HEK293T (cell line): ENCODE measurements around the gene PTP4A1.
A peak's percentile ranks its signal among the peaks of the same experiment; 100 is the strongest.

Experiments used
- CTCF ChIA-PET: fragments of 350-600 bp; formaldehyde crosslinking; extraction: SDS; loops from one replicate; lab custom pipeline; 2021; ENCODE audit warnings: antibody characterized with exemption, inconsistent platforms; lab: Yijun Ruan, JAX
- POLR2A ChIA-PET: fragments of 350-600 bp; formaldehyde crosslinking; extraction: SDS; loops from one replicate; lab custom pipeline; 2020; ENCODE audit warnings: antibody characterized with exemption, inconsistent platforms; lab: Yijun Ruan, JAX
- DNase-seq: peaks from one replicate; pipeline ENCODE4 v3.0.0; 2012; ENCODE audit warnings: mixed read lengths; ENCODE audit errors: extremely low spot score
- ARNT ChIP-seq: fragments of 450-650 bp; IDR thresholded peaks from 2 replicates; pipeline ENCODE4 v1.6.1; 2017; ENCODE audit warnings: mild to moderate bottlenecking
- BHLHE40 ChIP-seq: fragments of 450-650 bp; IDR thresholded peaks from 2 replicates; pipeline ENCODE4 v1.6.1; 2016; ENCODE audit warnings: mild to moderate bottlenecking, moderate library complexity, borderline replicate concordance
- CTBP1 ChIP-seq: fragments of 450-650 bp; IDR thresholded peaks from 2 replicates; pipeline ENCODE4 v1.6.1; 2016; ENCODE audit warnings: borderline replicate concordance
- ELF4 ChIP-seq: fragments of 450-650 bp; IDR thresholded peaks from 2 replicates; pipeline ENCODE4 v1.6.1; 2017; ENCODE audit warnings: antibody characterized with exemption
- FOXA1 ChIP-seq: fragments of 450-650 bp; IDR thresholded peaks from 2 replicates; pipeline ENCODE4 v1.6.1; 2016; ENCODE audit warnings: mild to moderate bottlenecking
- FOXK2 ChIP-seq: fragments of 450-650 bp; IDR thresholded peaks from 2 replicates; pipeline ENCODE4 v1.6.1; 2016; ENCODE audit warnings: mild to moderate bottlenecking
- FOXM1 ChIP-seq: fragments of 450-650 bp; IDR thresholded peaks from 2 replicates; pipeline ENCODE4 v1.6.1; 2017; ENCODE audit warnings: mild to moderate bottlenecking, borderline replicate concordance
- HDGF ChIP-seq: fragments of 450-650 bp; IDR thresholded peaks from 2 replicates; pipeline ENCODE4 v1.6.1; 2017; ENCODE audit warnings: antibody characterized with exemption, borderline replicate concordance
- L3MBTL2 ChIP-seq: fragments of 450-650 bp; conservative IDR thresholded peaks from 2 replicates; pipeline ENCODE4 v1.6.1; 2016; ENCODE audit warnings: mild to moderate bottlenecking
- LEF1 ChIP-seq: fragments of 450-650 bp; IDR thresholded peaks from 2 replicates; pipeline ENCODE4 v1.6.1; 2017; ENCODE audit warnings: mild to moderate bottlenecking, borderline replicate concordance
- NFRKB ChIP-seq: fragments of 450-650 bp; IDR thresholded peaks from 2 replicates; pipeline ENCODE4 v1.6.1; 2016; ENCODE audit warnings: mild to moderate bottlenecking, moderate library complexity
- SP1 ChIP-seq: fragments of 450-650 bp; IDR thresholded peaks from 2 replicates; pipeline ENCODE4 v1.6.1; 2017
- SUZ12 ChIP-seq: fragments of 450-650 bp; IDR thresholded peaks from 2 replicates; pipeline ENCODE4 v1.6.1; 2016; ENCODE audit warnings: mild to moderate bottlenecking
- TARDBP ChIP-seq: fragments of 450-650 bp; IDR thresholded peaks from 2 replicates; pipeline ENCODE4 v1.6.1; 2016
- ZNF384 ChIP-seq: fragments of 450-650 bp; IDR thresholded peaks from 2 replicates; pipeline ENCODE4 v1.6.1; 2016
- TF ChIP-seq, protein P1 (sequence below): fragments of 450-650 bp; IDR thresholded peaks from 2 replicates; pipeline ENCODE4 v1.6.1; 2016

PTP4A1 gene

DNA sequence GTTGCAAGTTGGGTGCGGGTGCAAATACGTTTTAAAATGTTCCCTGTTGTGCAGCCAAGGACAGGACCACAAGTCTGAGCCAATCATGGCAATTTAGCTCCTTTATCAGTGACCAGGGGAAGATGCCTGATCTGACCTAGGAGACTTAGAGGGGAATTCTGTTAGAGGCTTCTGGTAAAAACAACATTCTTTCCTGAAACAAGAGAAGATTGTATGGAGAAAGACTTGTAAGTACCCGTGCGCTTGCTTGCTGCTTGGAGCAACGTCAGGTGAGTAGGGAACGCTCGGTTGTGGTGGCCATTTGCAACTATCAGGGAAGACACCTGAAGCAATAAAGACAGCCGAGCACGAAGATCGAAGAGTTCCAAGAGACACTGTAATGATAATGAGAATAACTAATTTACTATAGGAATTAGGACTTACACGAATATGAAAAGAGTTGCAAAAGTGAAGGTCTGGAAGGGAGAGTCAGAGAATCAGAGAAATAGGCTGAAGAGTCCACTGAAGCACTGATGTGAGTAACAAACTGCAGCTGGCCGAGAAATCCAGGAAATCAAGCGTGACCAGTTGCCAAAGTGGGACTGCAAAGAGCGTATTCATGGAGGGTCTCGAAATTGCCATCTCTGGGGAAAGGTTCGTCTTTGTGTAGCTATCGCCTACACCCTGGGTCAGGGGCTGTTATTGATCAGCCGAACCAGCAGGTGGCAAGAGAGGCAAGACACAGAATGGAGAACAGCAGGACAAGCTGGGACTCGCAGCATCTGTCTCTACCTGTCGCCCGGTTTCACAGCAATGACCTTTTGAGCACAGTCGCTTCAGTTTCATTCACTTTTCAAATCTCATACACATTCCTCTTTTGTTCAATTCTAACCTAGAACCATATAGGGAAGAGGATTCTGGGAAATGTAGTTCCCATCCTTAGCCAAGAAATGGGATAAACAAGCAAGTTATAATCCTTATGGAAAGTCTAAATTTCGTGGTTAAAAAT lies 26.1 kb downstream of the PTP4A1 start:
- CTCF ChIA-PET: interaction anchor here (0.6 to 2.4 kb wide), 18 partner anchors 9 to 245 kb away, joined by 3 to 16 read pairs (median 3); partner anchors contain the start of gene PHF3

DNA sequence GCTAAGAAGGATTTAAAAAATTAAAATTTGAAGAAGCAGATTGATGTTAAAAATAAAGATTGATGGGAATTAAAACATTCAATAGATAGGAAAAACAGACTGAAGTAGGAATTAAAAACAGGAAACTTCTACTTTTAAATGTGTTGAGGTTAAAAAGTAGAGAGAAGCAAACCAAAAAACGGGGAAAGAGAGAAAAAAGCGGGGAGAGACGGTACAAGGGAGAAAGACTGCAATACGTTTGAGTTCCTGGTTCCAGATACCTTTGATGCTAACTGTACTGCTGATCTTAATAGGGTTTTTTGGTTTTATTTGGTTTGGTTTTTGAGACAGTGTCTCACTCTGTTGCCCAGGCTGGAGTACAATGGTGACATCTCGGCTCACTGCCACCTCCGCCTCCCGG lies 27.0 kb downstream of the PTP4A1 start:
- DNase-seq: no peak
- ChIA-PET POLR2A (interaction anchor here (1.2 to 2.2 kb wide), 2 partner anchors 36 to 165 kb away, joined by 5 to 22 read pairs; partner anchors contain the start of gene PHF3), CTCF (interaction anchor here (0.7 to 2.4 kb wide), 11 partner anchors 8 to 165 kb away, joined by 3 to 16 read pairs (median 3); partner anchors contain the start of gene PHF3)
- no peak for TF ChIP-seq SP1
- no peak for TF ChIP-seq TARDBP
- no peak for TF ChIP-seq SUZ12
- TF ChIP-seq FOXM1: no peak
- TF ChIP-seq LEF1: no peak
- no peak for TF ChIP-seq FOXA1
- TF ChIP-seq FOXK2: no peak
- TF ChIP-seq HDGF: no peak
- no peak for TF ChIP-seq NFRKB
- TF ChIP-seq L3MBTL2: no peak
- no peak for TF ChIP-seq ARNT
- no peak for TF ChIP-seq BHLHE40
- no peak for TF ChIP-seq CTBP1
- TF ChIP-seq ZNF384: no peak
- TF ChIP-seq, protein P1, sequence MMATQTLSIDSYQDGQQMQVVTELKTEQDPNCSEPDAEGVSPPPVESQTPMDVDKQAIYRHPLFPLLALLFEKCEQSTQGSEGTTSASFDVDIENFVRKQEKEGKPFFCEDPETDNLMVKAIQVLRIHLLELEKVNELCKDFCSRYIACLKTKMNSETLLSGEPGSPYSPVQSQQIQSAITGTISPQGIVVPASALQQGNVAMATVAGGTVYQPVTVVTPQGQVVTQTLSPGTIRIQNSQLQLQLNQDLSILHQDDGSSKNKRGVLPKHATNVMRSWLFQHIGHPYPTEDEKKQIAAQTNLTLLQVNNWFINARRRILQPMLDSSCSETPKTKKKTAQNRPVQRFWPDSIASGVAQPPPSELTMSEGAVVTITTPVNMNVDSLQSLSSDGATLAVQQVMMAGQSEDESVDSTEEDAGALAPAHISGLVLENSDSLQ: no peak
- no peak for TF ChIP-seq ELF4

More for the DNA sequence above, 26.1 kb downstream of the PTP4A1 start:
- TF ChIP-seq FOXM1 (no peak), ZNF384 (no peak), L3MBTL2 (no peak), SP1 (no peak), SUZ12 (no peak), NFRKB (no peak), TARDBP (no peak), FOXK2 (no peak), HDGF (no peak), CTBP1 (no peak), ARNT (no peak)
- POLR2A ChIA-PET: interaction anchor here (0.6 to 2.2 kb wide), 5 partner anchors 11 to 166 kb away, joined by 3 to 22 read pairs (median 5); partner anchors contain the start of gene PHF3
- peak; percentile 76 for DNase-seq

DNA sequence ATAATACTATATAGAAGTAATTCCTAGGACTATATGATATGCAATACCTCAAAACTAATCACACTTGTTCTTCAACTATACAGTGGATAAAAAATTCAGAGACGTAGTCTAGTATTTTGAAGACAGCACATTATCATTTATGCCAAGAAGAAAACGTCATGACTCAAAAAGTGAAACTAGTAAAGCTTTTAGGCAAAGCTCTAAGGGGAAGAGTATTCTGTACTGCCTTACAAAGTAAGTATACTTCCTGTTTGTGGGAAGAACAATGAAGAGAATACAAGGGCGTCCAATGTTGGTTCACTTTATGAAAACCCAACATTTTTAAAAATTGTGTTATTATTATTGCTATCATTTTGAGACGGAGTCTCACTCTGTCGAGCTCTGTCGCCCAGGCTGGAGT lies 27.9 kb downstream of the PTP4A1 start:
- ChIA-PET POLR2A (no interaction called here), CTCF (no interaction called here)
- DNase-seq: no peak
- TF ChIP-seq NFRKB (no peak), HDGF (no peak), ZNF384 (no peak), TARDBP (no peak), FOXA1 (no peak), L3MBTL2 (no peak), LEF1 (no peak), SP1 (no peak), ELF4 (no peak), CTBP1 (no peak), ARNT (no peak), SUZ12 (no peak), BHLHE40 (no peak), FOXK2 (no peak), FOXM1 (no peak)
- TF ChIP-seq, protein P1: no peak

DNA sequence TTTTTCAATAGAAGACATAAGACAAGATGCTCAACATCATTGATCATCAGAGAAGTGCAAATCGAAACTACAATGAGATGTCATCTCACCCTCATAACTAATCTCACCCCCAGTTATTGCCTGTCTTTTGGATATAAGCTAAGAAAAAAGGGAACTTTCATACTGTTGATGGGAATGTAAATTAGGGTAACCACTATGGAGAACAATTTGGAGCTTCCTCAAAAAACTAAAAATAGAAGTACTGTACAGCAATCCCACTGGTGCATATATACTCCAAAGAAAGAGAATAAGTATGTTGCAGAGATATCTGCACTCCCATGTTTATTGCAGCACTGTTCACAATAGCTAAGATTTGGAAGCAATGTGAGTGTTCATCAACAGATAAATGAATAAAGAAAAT lies 37.0 kb downstream of the PTP4A1 start:
- ChIA-PET CTCF (no interaction called here), POLR2A (interaction anchor here (0.8 kb wide), 1 partner anchor 11 kb away, joined by 3 read pairs; no protein-coding TSS in a partner anchor)
- no peak for DNase-seq
- TF ChIP-seq HDGF: no peak
- TF ChIP-seq FOXM1: no peak
- TF ChIP-seq ELF4: no peak
- no peak for TF ChIP-seq LEF1
- no peak for TF ChIP-seq FOXA1
- no peak for TF ChIP-seq FOXK2
- no peak for TF ChIP-seq TARDBP
- TF ChIP-seq BHLHE40: no peak
- TF ChIP-seq CTBP1: no peak
- TF ChIP-seq L3MBTL2: no peak
- TF ChIP-seq ZNF384: no peak
- no peak for TF ChIP-seq SP1
- no peak for TF ChIP-seq NFRKB

DNA sequence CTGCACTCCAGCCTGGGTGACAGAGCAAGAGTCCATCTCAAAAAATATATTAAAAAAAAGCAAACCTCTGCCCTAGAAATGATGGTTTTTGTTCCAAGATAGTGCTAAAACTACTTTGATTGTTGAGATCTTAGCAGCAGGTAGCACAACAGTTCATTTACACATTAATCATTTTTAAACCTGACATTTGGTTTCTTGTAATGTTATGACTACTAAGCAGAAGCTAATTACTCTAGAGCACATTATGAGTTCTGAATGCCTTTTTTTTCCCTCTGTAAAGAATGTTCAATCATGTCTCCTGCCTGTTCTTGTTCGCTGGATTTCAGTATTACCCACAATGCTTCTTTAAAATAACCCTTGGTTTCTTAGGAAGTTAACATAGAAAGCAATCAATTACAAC lies 38.7 kb downstream of the PTP4A1 start:
- no peak for DNase-seq
- no peak for TF ChIP-seq FOXA1
- TF ChIP-seq, protein P1: peak; percentile 75
- ChIA-PET POLR2A (interaction anchor here (1.0 kb wide), 1 partner anchor 24 kb away, joined by 3 read pairs; the partner anchor contains the start of gene PHF3), CTCF (interaction anchor here (0.7 kb wide), 1 partner anchor 212 kb away, joined by 4 read pairs; no protein-coding TSS in a partner anchor)
